ENCODE measurements around the gene TRAF7.

Gene TRAF7

DNA sequence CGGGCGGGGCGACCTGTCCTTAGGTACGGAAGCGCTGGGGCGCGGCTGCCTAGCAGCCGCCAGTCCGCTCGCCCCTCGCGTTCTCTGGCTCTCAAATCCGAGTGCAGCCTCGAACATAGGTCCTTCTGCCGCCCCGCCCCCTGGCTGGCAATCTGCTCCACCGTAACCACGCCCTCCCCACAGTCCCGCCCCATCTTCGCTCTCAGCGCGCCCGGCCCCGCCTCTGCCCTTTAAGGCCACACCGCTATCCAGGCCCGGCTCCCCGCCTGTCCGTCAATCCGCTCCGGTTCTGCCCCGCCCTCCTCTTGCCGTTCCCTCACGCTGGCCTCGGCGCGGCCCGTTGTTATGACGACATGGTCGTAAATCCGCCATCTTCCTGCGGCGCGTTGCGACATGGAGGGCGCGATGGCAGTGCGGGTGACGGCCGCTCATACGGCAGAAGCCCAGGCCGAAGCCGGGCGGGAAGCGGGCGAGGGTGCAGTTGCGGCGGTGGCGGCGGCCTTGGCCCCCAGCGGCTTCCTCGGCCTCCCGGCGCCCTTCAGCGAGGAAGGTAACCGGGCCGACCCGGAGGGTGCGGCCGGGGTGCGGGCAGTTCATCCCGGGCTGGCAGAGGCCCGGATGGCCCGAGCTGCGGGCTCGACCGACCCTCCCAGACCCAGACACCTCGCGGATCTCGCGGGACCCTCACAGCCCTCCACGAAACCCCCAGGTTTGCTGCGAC lies 67.8 kb downstream of the TRAF7 start, which contains the start of gene E4F1:
Gene E4F1, plus strand, starts transcription at position 371 of the 721 bp plus-strand sequence. Its CDS starts 23 bp downstream, at position 394.
- peak; percentile 98 for DNase-seq (ENCODE audit: low spot score)

DNA sequence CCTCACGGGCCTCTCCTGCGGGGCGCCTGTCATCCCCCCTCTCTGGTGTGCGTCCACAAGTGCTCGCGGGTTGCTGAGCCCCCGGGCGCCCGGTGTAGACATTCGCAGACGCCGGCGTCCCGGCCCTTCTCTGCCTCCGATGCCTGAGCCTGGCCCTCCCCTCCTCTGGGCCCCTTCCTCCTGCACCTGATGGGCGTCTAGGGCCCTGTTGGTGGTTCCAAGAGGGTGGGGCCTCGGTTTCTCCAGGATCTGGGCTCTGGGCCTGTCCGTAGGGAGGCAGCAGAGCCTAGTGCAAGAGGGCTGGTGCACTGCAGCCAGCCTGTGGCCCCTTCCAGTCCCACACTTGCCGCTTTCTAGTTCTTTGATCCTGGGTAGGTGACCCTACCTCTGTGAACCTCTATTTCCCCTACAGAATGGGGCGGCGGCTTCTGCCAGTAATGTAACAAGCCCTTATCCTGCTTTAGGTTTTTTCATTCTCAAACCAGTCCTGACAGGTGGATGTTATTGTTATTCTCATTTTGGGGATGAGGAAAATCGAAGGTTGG lies 68.4 kb downstream of the TRAF7 start:
- DNase-seq (ENCODE audit: low spot score) = peak; percentile 75

DNA sequence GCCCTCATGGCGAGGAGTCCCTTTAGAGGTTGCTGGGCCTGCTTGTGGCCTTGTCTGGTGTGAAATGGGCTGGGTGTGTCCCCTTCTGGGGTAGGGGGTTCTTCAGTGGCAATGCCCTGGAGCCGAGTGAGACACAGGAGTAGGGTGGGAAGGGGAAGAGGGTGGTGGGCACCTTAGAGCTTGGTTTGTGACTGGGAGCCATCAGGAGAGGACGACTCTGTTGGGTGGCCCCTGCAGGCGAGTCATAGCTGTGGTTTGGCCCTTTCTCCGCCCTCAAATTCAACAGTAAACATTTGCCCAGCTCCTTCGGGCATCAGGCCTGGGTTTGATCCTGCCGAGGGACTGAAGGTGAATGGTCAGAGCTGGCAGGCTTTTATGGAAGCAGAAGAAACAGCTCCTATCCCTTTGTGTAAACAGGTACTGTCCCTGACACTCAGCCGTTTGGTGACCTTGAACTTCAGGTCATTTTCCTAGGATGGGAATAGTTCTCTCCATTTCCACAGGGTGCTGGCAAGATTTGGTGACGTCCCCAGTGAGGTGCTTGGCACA lies 70.7 kb downstream of the TRAF7 start:
- DNase-seq (ENCODE audit: low spot score) = no peak

DNA sequence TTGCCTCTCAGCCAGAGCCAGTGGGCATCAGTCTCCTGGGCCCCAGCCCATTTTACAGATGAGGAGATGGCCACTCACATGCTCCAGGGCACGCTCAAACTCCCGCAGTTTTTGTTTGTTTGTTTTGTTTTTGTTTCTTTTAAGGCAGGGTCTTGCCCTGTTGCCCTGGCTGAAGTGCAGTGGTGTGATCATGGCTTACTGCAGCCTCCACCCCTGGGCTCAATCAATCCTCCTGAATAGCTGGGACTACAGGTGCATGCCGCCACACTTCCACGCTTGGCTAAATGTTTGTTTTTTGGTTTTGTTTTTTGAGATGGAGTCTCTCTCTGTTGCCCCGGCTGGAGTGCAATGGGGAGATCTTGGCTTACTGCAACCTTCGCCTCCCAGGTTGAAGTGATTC lies 71.3 kb downstream of the TRAF7 start:
- no peak for DNase-seq (ENCODE audit: low spot score)
